ENCODE results near the gene GFRA1. TPM values are rescaled to one million over a fixed set of nuclear protein-coding genes. Genes with fewer than 3 reads are reported as not detected.

GFRA1 gene
- total and polyA plus RNA-seq, 8 donors, result 1.9 to 3.5 (median 2.8) TPM

DNA sequence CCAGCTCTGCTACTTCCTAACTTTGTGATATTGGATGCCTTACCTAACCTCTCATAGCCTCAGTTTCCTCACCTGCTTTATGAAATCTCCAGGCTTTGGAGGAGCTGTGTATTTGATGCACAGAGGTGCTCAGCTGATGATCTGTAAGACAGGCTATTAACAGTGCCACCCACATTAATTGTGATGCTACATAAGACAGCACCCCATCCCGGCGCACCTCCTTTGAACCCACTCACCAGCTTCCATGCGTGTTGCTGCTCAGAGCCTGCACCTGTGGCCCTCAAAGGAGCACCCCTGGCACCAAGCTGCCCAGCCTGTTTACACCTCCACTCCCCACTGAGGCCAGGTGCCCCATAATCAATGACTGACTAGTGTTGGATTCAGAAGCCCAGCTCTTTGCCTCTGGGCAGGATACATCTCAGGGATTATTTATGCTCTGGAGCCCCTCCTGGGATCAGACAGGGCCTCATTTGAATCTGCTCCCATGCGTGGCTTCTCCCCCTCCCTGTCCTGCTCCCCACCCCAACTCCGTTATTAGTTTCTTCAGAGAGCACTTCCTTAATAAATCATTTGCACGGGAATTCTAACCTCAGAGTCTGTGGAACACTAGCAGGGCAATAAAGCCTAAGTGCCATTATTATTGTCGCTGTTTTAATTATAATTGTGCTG is 87.7 kb downstream of the GFRA1 start:
- ATAC-seq (no peak), DNase-seq (no peak)
- H3K36me3 ChIP-seq, result no peaks in the 10 kb centered on the region
- H3K4me1 ChIP-seq, result no peaks in the 10 kb centered on the region
- H3K27me3 ChIP-seq, result no peaks in the 10 kb centered on the region
- no peak overlapping the region for H3K4me3 ChIP-seq
- H3K27ac ChIP-seq, result no peak overlapping the region
- TF ChIP-seq, protein P1, sequence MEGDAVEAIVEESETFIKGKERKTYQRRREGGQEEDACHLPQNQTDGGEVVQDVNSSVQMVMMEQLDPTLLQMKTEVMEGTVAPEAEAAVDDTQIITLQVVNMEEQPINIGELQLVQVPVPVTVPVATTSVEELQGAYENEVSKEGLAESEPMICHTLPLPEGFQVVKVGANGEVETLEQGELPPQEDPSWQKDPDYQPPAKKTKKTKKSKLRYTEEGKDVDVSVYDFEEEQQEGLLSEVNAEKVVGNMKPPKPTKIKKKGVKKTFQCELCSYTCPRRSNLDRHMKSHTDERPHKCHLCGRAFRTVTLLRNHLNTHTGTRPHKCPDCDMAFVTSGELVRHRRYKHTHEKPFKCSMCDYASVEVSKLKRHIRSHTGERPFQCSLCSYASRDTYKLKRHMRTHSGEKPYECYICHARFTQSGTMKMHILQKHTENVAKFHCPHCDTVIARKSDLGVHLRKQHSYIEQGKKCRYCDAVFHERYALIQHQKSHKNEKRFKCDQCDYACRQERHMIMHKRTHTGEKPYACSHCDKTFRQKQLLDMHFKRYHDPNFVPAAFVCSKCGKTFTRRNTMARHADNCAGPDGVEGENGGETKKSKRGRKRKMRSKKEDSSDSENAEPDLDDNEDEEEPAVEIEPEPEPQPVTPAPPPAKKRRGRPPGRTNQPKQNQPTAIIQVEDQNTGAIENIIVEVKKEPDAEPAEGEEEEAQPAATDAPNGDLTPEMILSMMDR (IDR thresholded peaks at IDR 0.05), result no peak
- intact Hi-C loops (cut with DNase I), result no loop called here
- no peaks in the 10 kb centered on the region for H3K9me3 ChIP-seq

DNA sequence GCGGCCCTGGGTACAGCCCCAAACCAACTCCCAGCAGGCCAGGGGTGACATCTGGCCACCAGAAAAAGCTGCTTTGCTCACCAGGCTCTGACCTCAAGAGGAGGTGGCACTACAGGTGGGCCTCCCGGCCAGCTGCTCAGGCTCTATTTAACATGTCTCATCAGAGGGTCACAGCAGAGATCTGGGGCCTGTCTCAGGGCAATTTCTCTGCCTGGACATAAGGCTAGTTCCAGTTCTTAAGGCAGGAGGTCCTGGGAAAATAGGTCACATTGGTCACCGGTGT is 88.6 kb downstream of the GFRA1 start:
- no peaks in the 10 kb centered on the region for H3K4me1 ChIP-seq
- ATAC-seq (no peak), DNase-seq (no peak)
- TF ChIP-seq, protein P1 (IDR thresholded peaks at IDR 0.05), result no peak
- H3K36me3 ChIP-seq, result no peaks in the 10 kb centered on the region
- H3K27me3 ChIP-seq, result no peaks in the 10 kb centered on the region
- H3K9me3 ChIP-seq, result no peaks in the 10 kb centered on the region
- no peak overlapping the region for H3K27ac ChIP-seq
- no peak overlapping the region for H3K4me3 ChIP-seq
- intact Hi-C loops (cut with DNase I), result no loop called here

- Histone ChIP-seq H3K36me3 (no peaks in the 10 kb centered on the region), H3K27ac (no peak overlapping the region), H3K27me3 (no peaks in the 10 kb centered on the region), H3K4me1 (no peaks in the 10 kb centered on the region), H3K9me3 (no peaks in the 10 kb centered on the region), H3K4me3 (no peak overlapping the region)
- TF ChIP-seq, protein P1 (IDR thresholded peaks at IDR 0.05), result no peak
- DNase-seq, result peak in 1 of 4 donors; percentile 8
- peak; percentile 52 for ATAC-seq
- intact Hi-C loops (cut with DNase I), result no loop called here
Measured at GRCh38 chr10:116183733-116184511, 89.1 kb downstream of the GFRA1 start.

DNA sequence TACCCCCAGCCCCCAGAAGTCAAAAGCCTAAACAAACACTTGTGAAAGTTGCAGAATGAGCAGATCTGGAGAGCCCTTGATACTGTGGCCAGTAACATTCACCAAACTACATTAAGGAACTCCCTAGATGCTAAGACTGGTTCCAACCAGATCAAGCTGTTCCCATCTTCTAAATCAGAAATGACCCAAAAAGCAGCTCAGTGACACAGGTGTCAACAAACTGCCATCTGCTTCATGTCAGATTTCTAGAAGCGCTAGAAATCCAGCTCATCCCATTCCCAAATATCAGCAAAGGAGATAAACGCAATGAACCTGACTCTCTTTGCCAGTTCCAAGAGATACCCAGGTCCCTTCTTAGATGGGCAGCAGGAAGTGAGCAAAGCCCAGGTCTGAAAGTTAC is 90.6 kb downstream of the GFRA1 start:
- H3K4me1 ChIP-seq, result no peaks in the 10 kb centered on the region
- H3K27me3 ChIP-seq, result no peaks in the 10 kb centered on the region
- H3K27ac ChIP-seq, result no peak overlapping the region
- H3K9me3 ChIP-seq, result no peaks in the 10 kb centered on the region
- H3K36me3 ChIP-seq, result no peaks in the 10 kb centered on the region
- ATAC-seq, result peak; percentile 34
- TF ChIP-seq, protein P1 (IDR thresholded peaks at IDR 0.05), result no peak
- DNase-seq, result peak in 1 of 4 donors; percentile 10
- no peak overlapping the region for H3K4me3 ChIP-seq
- intact Hi-C loops (cut with DNase I), result no loop called here

DNA sequence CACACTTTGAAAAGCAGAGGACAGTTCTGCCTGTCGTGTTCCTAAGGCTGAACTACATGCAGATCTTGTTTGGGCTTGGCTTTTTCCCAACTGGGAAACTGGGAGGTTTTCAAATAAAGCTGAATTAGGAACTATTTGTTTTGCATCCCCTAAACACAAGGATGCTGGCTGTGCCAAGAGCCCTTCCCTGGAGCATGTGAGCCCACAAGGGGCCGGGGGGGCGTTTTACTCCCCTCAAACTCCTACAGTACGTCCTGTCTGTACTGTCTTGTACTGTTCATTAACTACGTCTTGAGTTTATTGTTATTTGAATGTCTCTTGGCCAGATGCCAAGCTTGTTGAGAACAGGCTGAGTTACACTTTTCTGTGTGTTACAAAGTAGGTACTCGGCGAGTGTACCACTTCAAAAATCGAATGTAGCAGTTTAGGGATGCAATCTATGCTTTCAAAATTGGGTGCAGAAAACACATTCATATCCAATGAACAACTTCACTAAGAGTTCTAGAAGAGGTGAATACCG is 94.9 kb downstream of the GFRA1 start:
- ATAC-seq, result no peak
- no peaks in the 10 kb centered on the region for H3K36me3 ChIP-seq
- no peaks in the 10 kb centered on the region for H3K4me1 ChIP-seq
- TF ChIP-seq, protein P1 (IDR thresholded peaks at IDR 0.05), result no peak
- H3K9me3 ChIP-seq, result no peaks in the 10 kb centered on the region
- DNase-seq, result peak in 2 of 4 donors; percentile 7 to 33
- H3K27me3 ChIP-seq, result no peaks in the 10 kb centered on the region
- H3K4me3 ChIP-seq, result no peak overlapping the region
- intact Hi-C loops (cut with DNase I), result no loop called here
- H3K27ac ChIP-seq, result no peak overlapping the region

All from left lung (tissue), 10 donors.